HCT116 (cell line): ENCODE measurements around the gene RELCH. TPM values are rescaled to one million over a fixed set of nuclear protein-coding genes. Genes with fewer than 3 reads are reported as not detected.

ENCODE experiments used
- ATAC-seq: fragments of 200-7000 bp; cut with Tn5 transposase; 2 replicates; pipeline ENCODE4 v1.9.1; 2020; ENCODE audit warnings: mild to moderate bottlenecking, moderate library complexity
- BruUV-seq: library from RNA; stranded (reverse); fragments of 400-500 nt; replicated peaks from 2 replicates; lab custom pipeline; 2021; lab: Mats Ljungman, UMichigan
- CTCF ChIA-PET: fragments of 300-600 bp; sonication (Branson Sonifier 250); formaldehyde crosslinking; loops from one replicate; lab custom pipeline; 2021; ENCODE audit warnings: antibody characterized with exemption; lab: Charles Lee
- POLR2A ChIA-PET: fragments of 300-600, 350-600 bp; sonication (Branson Sonifier 250); formaldehyde crosslinking; loops from one replicate; lab custom pipeline; 2021; ENCODE audit warnings: antibody characterized with exemption; lab: Charles Lee
- RAD21 ChIA-PET, 2 experiments: fragments of 300-600 bp; sonication (Branson Sonifier 250); formaldehyde crosslinking; loops; one replicate each; lab custom pipeline; 2023; ENCODE audit warnings: low total read pairs in 2 of 2; ENCODE audit not compliant: uncharacterized antibody in 2 of 2, unreplicated experiment in 2 of 2, low non-redundant PET in 1 of 2; lab: Charles Lee
- DNase-seq: peaks from one replicate; pipeline ENCODE4 v3.0.0-alpha.2; 2010; ENCODE audit warnings: low read depth, low spot score
- H2AFZ ChIP-seq: fragments of 200-600 bp; shearing (Covaris generic), sonication (generic); 2 replicates; pipeline ENCODE4 v1.6.1; 2017; ENCODE audit warnings: low read depth, mixed run types, mixed read lengths, antibody characterized with exemption, low read length; ENCODE audit not compliant: poor library complexity, severe bottlenecking
- H3K27ac ChIP-seq: 2 replicates; pipeline ENCODE4 v1.5.1; 2012; ENCODE audit warnings: low read depth, low read length
- H3K27me3 ChIP-seq: fragments of 200-600 bp; sonication (generic); 2 replicates; pipeline ENCODE4 v1.6.1; 2016; ENCODE audit warnings: mixed run types, low read length, mixed read lengths; ENCODE audit not compliant: insufficient read depth
- H3K36me3 ChIP-seq, 2 experiments: fragments of 200-500 bp in 1 of 2; fragments of 200-600 bp in 1 of 2; sonication (Bioruptor generic) in 1 of 2; sonication (generic) in 1 of 2; 2 replicates each; pipeline versions ENCODE4 v1.5.1 to v1.6.1; 2014 to 2016; ENCODE audit warnings: low read length in 2 of 2, inconsistent platforms in 1 of 2, mixed read lengths in 1 of 2, mixed run types in 1 of 2; ENCODE audit not compliant: insufficient read depth in 2 of 2, control insufficient read depth in 1 of 2
- H3K4me1 ChIP-seq, 2 experiments: fragments of 200-600 bp in 1 of 2; sonication (generic) in 1 of 2; 2 replicates each; pipeline versions ENCODE4 v1.5.1 to v1.6.1; 2012 to 2017; ENCODE audit warnings: low read length in 2 of 2, inconsistent platforms in 1 of 2, mild to moderate bottlenecking in 1 of 2, mixed read lengths in 1 of 2, mixed run types in 1 of 2, moderate library complexity in 1 of 2; ENCODE audit not compliant: insufficient read depth in 2 of 2, control insufficient read depth in 1 of 2
- H3K4me2 ChIP-seq: fragments of 200-600 bp; sonication (generic); 2 replicates; pipeline ENCODE4 v1.6.1; 2017; ENCODE audit warnings: mixed run types, low read length, mixed read lengths
- H3K4me3 ChIP-seq, 2 experiments: fragments of 200-600 bp in 1 of 2; sonication (generic) in 1 of 2; replicated peaks in 1 of 2; 2 replicates each; pipeline ENCODE4 v1.5.1; 2011 to 2016; ENCODE audit warnings: low read length in 2 of 2, control low read depth in 1 of 2, low read depth in 1 of 2, mild to moderate bottlenecking in 1 of 2, mixed read lengths in 1 of 2, mixed run types in 1 of 2
- H3K79me2 ChIP-seq: fragments of 200-600 bp; sonication (generic); 2 replicates; pipeline ENCODE4 v1.6.1; 2017; ENCODE audit warnings: mild to moderate bottlenecking, mixed run types, low read length, moderate library complexity, mixed read lengths; ENCODE audit not compliant: insufficient read depth
- H3K9ac ChIP-seq: fragments of 200-600 bp; sonication (generic); 2 replicates; pipeline ENCODE4 v1.6.1; 2016; ENCODE audit warnings: low read length, mixed read lengths
- H3K9me2 ChIP-seq: fragments of 200-600 bp; sonication (generic), shearing (Covaris generic); 2 replicates; pipeline ENCODE4 v1.6.1; 2017; ENCODE audit warnings: mixed run types, mild to moderate bottlenecking, moderate library complexity; ENCODE audit not compliant: insufficient read depth
- H3K9me3 ChIP-seq, 2 experiments: fragments of 200-500 bp in 1 of 2; fragments of 200-600 bp in 1 of 2; sonication (Bioruptor generic) in 1 of 2; sonication (generic) in 1 of 2; 2 replicates each; pipeline ENCODE4 v1.6.1; 2014 to 2017; ENCODE audit warnings: low read length in 2 of 2, mixed read lengths in 2 of 2, inconsistent platforms in 1 of 2, low read depth in 1 of 2, mild to moderate bottlenecking in 1 of 2, mixed run types in 1 of 2, moderate library complexity in 1 of 2; ENCODE audit not compliant: control insufficient read depth in 1 of 2, insufficient read depth in 1 of 2
- H4K20me1 ChIP-seq: fragments of 200-600 bp; sonication (generic), shearing (Covaris generic); 2 replicates; pipeline ENCODE4 v1.6.1; 2017; ENCODE audit warnings: mixed run types, mild to moderate bottlenecking, moderate library complexity; ENCODE audit not compliant: insufficient read depth
- EGR1 ChIP-seq: IDR thresholded peaks from 2 replicates; pipeline ENCODE4 v1.6.1; 2012; ENCODE audit warnings: low read depth
- ELF1 ChIP-seq: IDR thresholded peaks from 2 replicates; pipeline ENCODE4 v1.6.1; 2012; ENCODE audit warnings: low read depth, borderline replicate concordance
- EZH2phosphoT487 ChIP-seq: fragments of 200-600 bp; IDR thresholded peaks from 2 replicates; pipeline ENCODE4 v1.6.1; 2018; ENCODE audit warnings: antibody characterized with exemption, borderline replicate concordance
- FOSL1 ChIP-seq: IDR thresholded peaks from 2 replicates; pipeline ENCODE4 v1.6.1; 2012; ENCODE audit warnings: low read depth
- JUND ChIP-seq: IDR thresholded peaks from 2 replicates; pipeline ENCODE4 v1.6.1; 2012
- POLR2A ChIP-seq: IDR thresholded peaks from 2 replicates; pipeline ENCODE4 v1.7.0; 2011; ENCODE audit warnings: borderline replicate concordance; ENCODE audit not compliant: insufficient read depth, insufficient read length; ENCODE audit errors: extremely low read depth
- POLR2AphosphoS5 ChIP-seq: IDR thresholded peaks from 2 replicates; pipeline ENCODE4 v1.6.1; 2011; ENCODE audit warnings: mild to moderate bottlenecking, low read depth, low read length, moderate library complexity
- RAD21 ChIP-seq: IDR thresholded peaks from 2 replicates; pipeline ENCODE4 v1.6.1; 2012; ENCODE audit warnings: low read depth, mild to moderate bottlenecking
- SIN3A ChIP-seq: IDR thresholded peaks from 2 replicates; pipeline ENCODE4 v1.6.1; 2012; ENCODE audit warnings: low read depth
- SP1 ChIP-seq: IDR thresholded peaks from 2 replicates; pipeline ENCODE4 v1.6.1; 2012; ENCODE audit warnings: low read depth
- SRF ChIP-seq: IDR thresholded peaks from 2 replicates; pipeline ENCODE4 v1.6.1; 2012; ENCODE audit warnings: low read depth
- TCF7L2 ChIP-seq: IDR thresholded peaks from 2 replicates; pipeline ENCODE4 v1.7.0; 2011; ENCODE audit warnings: borderline replicate concordance, inconsistent platforms; ENCODE audit not compliant: insufficient read depth, insufficient read length; ENCODE audit errors: extremely low read depth
- ZFX ChIP-seq: fragments of 450-650 bp; IDR thresholded peaks from 2 replicates; pipeline ENCODE4 v1.6.1; 2017
- ZNF274 ChIP-seq: fragments of 200-500 bp; sonication (Bioruptor generic); IDR thresholded peaks from 2 replicates; pipeline ENCODE4 v1.6.1; 2014; ENCODE audit warnings: mild to moderate bottlenecking, low read depth, low read length, inconsistent platforms
- intact Hi-C: fragments of 100-400 bp; cut with micrococcal nuclease; formaldehyde crosslinking; loops from 2 replicates; pipeline ENCODE4 v1.10.0; 2022
- total RNA-seq: library from RNA; stranded (reverse); gene quantifications from one replicate; pipeline ENCODE4 v1.2.1, GENCODE V29; 2021; ENCODE audit not compliant: unreplicated experiment
- TF ChIP-seq, protein P1 (sequence below): IDR thresholded peaks from 2 replicates; pipeline ENCODE4 v1.6.1; 2012
- TF ChIP-seq, protein P2 (sequence below), 3 experiments: fragments of 200-600 bp in 1 of 3; sonication (generic) in 1 of 3; IDR thresholded peaks in 2 of 3; conservative IDR thresholded peaks in 1 of 3; 2 replicates each; pipeline ENCODE4 v1.5.1; 2012 to 2017; ENCODE audit warnings: low read depth in 2 of 3, low read length in 2 of 3, antibody characterized with exemption in 1 of 3, borderline replicate concordance in 1 of 3, control low read depth in 1 of 3, mild to moderate bottlenecking in 1 of 3, mixed read lengths in 1 of 3, mixed run types in 1 of 3, moderate library complexity in 1 of 3; ENCODE audit not compliant: insufficient read depth in 1 of 3
- TF ChIP-seq, protein P3 (sequence below): IDR thresholded peaks from 2 replicates; pipeline ENCODE4 v1.6.1; 2012; ENCODE audit warnings: low read depth
- TF ChIP-seq, protein P4 (sequence below): IDR thresholded peaks from 2 replicates; pipeline ENCODE4 v1.6.1; 2011; ENCODE audit warnings: mild to moderate bottlenecking, low read length, moderate library complexity; ENCODE audit not compliant: insufficient replicate concordance; ENCODE audit errors: extremely low read depth
- TF ChIP-seq, protein P5 (sequence below): IDR thresholded peaks from 2 replicates; pipeline ENCODE4 v1.6.1; 2012

Gene RELCH
- total RNA-seq, 1 experiment from 2014 or later, result 17.4 TPM

DNA sequence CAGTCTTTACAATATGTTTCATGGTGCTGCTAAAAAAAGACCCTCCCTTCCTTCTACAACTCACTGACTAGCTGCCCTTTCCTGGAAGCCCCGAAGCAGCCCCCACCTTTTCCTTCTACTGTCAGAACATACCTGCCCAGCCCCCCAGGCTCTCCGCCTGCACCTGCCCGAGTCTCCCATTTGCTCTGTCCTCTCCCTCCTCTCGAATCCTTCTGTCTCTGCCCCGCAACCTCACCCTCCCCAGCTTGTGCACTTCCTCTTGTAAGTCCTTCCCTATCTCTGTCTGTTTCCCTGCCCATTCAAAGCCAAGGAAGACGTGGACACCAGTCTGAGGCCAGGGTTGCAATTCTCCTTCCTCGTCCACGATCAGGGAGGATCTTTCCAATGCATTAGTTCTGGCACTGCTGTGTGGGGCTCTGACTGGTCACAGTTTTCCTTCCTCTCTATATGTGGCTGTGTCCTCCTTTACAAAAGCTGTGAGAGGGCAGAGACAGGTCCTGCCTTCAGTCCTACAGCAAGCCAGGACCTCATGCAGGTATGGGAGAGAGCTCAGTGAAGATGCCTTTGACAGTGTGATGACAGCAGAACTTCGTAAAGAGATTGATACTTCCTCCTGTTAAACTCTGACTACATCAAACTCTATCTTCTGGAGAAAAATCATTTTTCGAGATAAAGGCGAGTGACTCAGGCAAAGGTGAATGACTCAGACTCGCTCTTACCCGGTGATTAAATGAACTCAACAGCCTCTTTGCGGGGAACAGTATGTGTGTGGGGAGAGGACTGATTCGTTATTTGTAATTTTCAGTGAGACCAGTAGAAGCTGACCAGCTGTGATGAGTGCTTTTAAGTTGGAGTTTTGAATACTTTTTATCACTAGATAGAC is 152.3 kb downstream of the RELCH start:
- H4K20me1 ChIP-seq, result no peaks in the 10 kb centered on the region
- ChIA-PET POLR2A (no interaction called here), CTCF (no interaction called here), RAD21 (no interaction called here)
- no peaks in the 10 kb centered on the region for H3K36me3 ChIP-seq
- H3K4me3 ChIP-seq, result peak overlapping the region in 1 of 2 experiments; percentile 21; a peak in 1 of 4 replicates
- peaks cover 9 to 15% of the 10 kb centered on the region in 2 experiments for H3K4me1 ChIP-seq
- H3K27ac ChIP-seq, result peak overlapping the region; percentile 46; the same call in 1 of the 2 replicates
- BruUV-seq, result no TSS peak
- no peaks in the 10 kb centered on the region for H3K9me2 ChIP-seq
- TF ChIP-seq SIN3A (no peak), TCF7L2 (no peak), POLR2AphosphoS5 (no peak), ZNF274 (no peak), RAD21 (no peak), ZFX (no peak), SRF (no peak), EGR1 (no peak), ELF1 (no peak), JUND (peak; percentile 60), SP1 (0 out of 2 replicates have a peak, but pooled peaks have one; percentile 22), EZH2phosphoT487 (no peak), FOSL1 (peak; percentile 71), POLR2A (no peak)
- TF ChIP-seq, protein P1, sequence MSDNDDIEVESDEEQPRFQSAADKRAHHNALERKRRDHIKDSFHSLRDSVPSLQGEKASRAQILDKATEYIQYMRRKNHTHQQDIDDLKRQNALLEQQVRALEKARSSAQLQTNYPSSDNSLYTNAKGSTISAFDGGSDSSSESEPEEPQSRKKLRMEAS, result peak; percentile 10; the same call in 1 of the 2 replicates
- TF ChIP-seq, protein P2, sequence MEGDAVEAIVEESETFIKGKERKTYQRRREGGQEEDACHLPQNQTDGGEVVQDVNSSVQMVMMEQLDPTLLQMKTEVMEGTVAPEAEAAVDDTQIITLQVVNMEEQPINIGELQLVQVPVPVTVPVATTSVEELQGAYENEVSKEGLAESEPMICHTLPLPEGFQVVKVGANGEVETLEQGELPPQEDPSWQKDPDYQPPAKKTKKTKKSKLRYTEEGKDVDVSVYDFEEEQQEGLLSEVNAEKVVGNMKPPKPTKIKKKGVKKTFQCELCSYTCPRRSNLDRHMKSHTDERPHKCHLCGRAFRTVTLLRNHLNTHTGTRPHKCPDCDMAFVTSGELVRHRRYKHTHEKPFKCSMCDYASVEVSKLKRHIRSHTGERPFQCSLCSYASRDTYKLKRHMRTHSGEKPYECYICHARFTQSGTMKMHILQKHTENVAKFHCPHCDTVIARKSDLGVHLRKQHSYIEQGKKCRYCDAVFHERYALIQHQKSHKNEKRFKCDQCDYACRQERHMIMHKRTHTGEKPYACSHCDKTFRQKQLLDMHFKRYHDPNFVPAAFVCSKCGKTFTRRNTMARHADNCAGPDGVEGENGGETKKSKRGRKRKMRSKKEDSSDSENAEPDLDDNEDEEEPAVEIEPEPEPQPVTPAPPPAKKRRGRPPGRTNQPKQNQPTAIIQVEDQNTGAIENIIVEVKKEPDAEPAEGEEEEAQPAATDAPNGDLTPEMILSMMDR (IDR thresholded peaks at IDR 0.05 in 2 of 3, conservative IDR thresholded peaks at IDR 0.05 in 1 of 3; ENCODE audit: borderline replicate concordance in 1 of 3, insufficient read depth in 1 of 3, low read depth in 2 of 3, low read length in 2 of 3), result no peak
- TF ChIP-seq, protein P3, sequence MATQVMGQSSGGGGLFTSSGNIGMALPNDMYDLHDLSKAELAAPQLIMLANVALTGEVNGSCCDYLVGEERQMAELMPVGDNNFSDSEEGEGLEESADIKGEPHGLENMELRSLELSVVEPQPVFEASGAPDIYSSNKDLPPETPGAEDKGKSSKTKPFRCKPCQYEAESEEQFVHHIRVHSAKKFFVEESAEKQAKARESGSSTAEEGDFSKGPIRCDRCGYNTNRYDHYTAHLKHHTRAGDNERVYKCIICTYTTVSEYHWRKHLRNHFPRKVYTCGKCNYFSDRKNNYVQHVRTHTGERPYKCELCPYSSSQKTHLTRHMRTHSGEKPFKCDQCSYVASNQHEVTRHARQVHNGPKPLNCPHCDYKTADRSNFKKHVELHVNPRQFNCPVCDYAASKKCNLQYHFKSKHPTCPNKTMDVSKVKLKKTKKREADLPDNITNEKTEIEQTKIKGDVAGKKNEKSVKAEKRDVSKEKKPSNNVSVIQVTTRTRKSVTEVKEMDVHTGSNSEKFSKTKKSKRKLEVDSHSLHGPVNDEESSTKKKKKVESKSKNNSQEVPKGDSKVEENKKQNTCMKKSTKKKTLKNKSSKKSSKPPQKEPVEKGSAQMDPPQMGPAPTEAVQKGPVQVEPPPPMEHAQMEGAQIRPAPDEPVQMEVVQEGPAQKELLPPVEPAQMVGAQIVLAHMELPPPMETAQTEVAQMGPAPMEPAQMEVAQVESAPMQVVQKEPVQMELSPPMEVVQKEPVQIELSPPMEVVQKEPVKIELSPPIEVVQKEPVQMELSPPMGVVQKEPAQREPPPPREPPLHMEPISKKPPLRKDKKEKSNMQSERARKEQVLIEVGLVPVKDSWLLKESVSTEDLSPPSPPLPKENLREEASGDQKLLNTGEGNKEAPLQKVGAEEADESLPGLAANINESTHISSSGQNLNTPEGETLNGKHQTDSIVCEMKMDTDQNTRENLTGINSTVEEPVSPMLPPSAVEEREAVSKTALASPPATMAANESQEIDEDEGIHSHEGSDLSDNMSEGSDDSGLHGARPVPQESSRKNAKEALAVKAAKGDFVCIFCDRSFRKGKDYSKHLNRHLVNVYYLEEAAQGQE, result no peak
- TF ChIP-seq, protein P4, sequence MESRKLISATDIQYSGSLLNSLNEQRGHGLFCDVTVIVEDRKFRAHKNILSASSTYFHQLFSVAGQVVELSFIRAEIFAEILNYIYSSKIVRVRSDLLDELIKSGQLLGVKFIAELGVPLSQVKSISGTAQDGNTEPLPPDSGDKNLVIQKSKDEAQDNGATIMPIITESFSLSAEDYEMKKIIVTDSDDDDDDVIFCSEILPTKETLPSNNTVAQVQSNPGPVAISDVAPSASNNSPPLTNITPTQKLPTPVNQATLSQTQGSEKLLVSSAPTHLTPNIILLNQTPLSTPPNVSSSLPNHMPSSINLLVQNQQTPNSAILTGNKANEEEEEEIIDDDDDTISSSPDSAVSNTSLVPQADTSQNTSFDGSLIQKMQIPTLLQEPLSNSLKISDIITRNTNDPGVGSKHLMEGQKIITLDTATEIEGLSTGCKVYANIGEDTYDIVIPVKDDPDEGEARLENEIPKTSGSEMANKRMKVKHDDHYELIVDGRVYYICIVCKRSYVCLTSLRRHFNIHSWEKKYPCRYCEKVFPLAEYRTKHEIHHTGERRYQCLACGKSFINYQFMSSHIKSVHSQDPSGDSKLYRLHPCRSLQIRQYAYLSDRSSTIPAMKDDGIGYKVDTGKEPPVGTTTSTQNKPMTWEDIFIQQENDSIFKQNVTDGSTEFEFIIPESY, result no peak
- TF ChIP-seq, protein P5, sequence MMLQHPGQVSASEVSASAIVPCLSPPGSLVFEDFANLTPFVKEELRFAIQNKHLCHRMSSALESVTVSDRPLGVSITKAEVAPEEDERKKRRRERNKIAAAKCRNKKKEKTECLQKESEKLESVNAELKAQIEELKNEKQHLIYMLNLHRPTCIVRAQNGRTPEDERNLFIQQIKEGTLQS, result no peak
- no peaks in the 10 kb centered on the region for H3K79me2 ChIP-seq
- H3K9me3 ChIP-seq, result no peaks in the 10 kb centered on the region
- no peaks in the 10 kb centered on the region for H3K27me3 ChIP-seq
- peak overlapping the region; percentile 70 for H3K4me2 ChIP-seq
- intact Hi-C loops, result no loop called here
- no peak overlapping the region for H2AFZ ChIP-seq
- H3K9ac ChIP-seq, result no peak overlapping the region
- DNase-seq, result peak; percentile 39
- ATAC-seq, result peak; percentile 88
